IPS-NIHi11 (cell line): ENCODE results near the gene JPH3.
"Not testable (repeated sequence)": the region's sequence is repeated elsewhere in the genome, so short reads cannot be mapped to it uniquely, and the experiment has no call there.

ENCODE experiments used
- DNase-seq: peaks from one replicate; pipeline ENCODE4 v3.0.0; 2012; ENCODE audit warnings: mixed read lengths, low spot score

Gene JPH3

DNA sequence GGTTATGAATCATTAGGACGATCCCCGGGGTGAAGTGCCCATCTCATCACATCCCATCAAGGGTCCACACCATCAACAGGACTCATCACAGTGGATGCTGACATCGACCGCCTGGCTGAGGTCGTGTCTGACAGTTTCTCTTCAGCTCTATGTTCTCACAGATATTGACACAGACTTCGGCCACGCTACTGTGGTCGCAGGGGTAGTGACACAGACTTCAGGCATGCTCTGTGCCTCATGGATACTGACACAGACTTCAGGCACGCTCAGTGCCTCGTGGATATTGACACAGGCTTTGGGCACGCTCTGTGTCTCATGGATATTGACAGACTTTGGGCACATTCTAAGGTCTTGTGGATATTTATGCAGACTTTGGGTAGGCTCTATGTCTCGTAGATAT lies 113.3 kb downstream of the JPH3 start:
- no peak for DNase-seq

GRCh38 chr16:87718831-87719230 lies 116.5 kb downstream of the JPH3 start:
- DNase-seq: not testable (repeated sequence)

- no peak for DNase-seq
Observed at GRCh38 chr16:87720446-87720845, 118.1 kb downstream of the JPH3 start.

DNA sequence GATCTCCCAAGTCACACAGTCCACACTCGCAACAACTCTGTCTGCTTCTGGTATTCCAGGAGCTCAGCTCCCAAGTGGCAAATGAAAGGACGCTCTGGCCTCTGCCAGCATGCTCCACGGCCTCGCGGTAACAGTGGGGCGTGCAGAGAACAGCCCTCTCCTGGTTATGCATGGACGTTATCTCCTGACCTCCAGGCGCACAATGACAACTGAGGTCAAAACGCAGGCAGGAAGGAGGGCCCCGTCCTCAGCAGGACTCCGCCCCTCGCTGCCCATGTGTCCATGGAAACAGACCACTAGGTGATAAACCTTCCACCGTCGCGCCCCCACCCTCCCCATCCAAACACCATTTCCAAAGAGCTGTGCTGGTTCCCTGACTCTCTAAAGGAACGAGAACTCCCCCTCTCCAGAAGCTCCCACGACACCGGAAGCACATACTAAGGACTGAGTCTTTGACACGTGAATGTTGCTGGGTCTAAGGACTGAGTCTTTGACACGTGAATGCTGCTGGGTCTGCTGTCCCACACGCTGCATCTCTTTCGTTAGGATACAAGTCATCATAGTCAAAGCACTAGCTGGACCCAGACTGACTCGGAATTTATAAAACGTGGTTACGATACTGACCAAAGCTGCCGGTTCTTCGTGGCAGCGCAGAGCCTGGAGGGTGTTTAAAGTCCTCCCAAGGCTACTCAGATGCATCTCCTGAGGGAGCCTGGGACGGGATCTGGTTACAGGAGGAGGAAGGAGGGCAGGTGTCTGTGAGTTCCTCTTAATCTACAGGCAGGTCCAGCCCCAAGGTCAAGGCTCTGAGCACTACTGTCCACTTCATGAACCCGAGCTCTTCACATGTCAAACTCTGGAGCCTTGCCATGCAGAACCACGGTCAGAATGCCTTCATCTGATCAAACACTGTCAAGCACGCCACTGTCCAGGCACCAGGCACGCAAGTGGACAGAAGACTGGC lies 119.6 kb downstream of the JPH3 start:
- no peak for DNase-seq

GRCh38 chr16:87722590-87723225 lies 120.4 kb downstream of the JPH3 start:
- DNase-seq: no peak

GRCh38 chr16:87723226-87723623 lies 120.9 kb downstream of the JPH3 start:
- peak; percentile 72 for DNase-seq

- DNase-seq: no peak
Observed at GRCh38 chr16:87724490-87725291, 122.4 kb downstream of the JPH3 start.

DNA sequence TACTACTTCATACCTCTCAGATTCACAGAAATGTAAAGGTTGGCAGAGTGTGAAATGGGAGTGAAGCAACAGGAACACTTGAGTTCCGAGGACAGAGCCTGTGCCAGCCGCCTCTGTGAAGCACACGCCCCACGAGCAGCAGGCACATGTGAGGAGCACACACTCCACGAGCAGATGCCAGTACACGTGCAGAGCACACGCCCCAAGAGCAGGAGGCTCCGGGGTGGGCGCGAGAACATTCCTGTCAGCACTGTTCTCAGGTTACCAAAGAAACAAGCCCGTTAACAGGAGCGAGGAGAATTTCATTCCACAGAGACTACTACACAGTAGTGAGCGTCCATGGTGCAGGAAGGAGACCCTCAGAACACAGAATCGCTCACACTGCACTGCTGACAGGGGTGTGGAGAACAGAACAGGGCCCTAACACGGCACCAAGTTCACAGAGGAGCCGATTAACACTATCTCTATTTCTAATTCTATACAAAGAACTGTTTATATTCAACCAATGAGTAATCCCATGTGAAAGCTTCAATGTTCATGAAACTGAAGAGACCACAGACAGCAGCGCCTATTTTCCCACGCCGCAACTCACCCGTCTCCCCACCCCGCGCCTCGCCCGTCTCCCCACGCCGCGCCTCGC lies 123.4 kb downstream of the JPH3 start:
- no peak for DNase-seq

DNA sequence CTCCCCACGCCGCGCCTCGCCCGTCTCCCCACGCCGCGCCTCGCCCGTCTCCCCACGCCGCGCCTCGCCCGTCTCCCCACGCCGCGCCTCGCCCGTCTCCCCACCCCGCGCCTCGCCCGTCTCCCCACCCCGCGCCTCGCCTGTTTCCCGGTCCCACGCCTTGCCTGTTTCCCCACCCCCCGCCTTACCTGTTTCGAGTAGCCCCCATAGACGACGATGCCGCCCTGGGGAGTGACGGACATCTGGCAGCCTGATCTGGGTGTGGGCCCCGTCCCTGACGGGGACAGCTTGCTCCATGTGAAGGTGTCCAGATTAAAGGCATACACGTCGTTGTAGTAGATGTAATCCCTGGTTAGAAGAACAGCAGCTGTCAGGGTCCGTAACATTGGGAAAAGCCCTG lies 124.3 kb downstream of the JPH3 start:
- not testable (repeated sequence) for DNase-seq

DNA sequence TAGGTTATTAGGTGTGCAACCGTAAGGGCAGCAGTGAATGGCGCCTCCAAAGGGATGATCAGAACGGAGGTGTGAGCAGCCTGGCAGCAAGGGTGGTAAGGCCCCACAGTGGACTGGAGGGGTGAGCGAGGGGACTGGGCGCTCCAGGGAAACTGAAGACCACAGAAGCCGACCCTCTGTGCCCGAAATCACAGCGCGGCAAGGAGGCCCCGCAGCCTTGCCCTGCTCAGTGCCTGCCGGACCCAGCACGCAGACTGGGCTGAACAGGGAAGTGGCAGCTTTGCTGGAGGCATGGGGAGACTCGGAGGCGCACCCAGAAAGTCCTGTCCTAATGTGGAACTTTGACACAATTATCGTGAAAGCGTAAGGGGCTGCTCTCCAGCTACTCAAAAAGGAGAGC lies 125.0 kb downstream of the JPH3 start:
- DNase-seq: no peak

DNA sequence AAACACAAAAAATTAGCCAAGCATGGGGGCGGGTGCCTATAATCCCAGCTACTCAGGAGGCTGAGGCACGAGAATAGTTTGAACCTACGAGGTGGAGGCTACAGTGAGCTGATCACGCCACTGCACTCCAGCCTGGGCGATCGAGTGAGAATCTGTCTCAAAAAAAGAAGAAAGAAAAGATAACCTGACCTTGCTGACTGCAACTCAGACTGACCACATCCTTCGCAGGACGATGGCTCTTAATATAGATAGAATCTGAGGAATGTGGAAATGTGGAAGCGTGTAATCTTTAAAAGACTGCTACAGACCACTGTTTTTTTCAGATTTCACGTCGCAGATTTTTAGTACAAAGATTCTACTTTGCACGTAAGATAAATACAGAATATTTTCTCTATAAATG lies 125.7 kb downstream of the JPH3 start:
- no peak for DNase-seq

DNA sequence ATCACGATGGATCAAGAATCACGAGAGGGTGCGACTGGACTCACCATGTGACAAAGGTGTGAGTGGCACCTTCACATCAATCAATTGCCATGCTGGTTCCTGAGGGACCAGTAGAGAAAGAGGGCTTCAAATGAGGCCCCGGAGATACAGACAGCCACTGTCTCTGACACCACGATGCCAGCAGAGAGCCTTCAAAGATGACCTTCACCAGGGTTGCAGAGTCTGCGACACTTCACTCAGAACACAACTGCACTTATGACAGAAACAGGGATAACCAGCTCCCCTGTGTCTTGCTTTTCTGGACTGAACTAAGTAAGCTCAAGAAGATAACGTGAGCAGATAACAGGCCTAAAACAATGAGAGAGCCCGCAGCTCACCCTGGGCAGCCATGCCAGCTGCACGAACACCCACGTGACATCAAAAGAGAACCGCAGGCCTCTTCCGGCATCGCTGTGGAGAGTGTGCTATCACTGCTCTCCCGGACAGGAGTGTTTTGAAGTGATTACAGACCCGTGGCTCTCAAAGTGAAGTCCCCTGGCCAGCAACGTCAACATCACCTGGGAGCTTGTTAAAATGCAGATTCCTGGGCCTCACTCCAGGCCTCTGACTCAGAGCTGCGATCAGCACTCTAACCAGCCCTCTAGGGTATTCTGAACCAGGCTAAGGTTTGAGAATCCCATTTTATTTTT lies 127.1 kb downstream of the JPH3 start:
- no peak for DNase-seq

DNA sequence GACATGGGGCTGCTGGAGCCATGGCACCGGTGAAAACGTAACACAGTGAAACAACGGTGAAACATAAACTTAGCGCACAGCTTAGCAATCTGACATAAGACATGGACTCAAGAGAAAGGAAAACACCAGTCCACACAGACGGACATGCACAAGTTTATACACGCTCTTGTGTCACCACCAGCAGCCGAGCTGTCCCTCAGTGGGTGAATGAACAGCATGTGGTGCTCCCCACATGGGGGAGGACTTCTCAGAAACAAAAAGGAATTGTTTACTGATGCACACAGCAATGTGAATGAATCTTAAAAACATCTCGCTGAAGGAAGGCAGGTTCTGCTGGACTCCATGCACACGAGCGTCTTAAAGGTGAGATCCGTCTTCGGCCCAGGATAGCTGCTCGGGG lies 129.3 kb downstream of the JPH3 start:
- no peak for DNase-seq

GRCh38 chr16:87733190-87733589 lies 130.9 kb downstream of the JPH3 start:
- no peak for DNase-seq

DNA sequence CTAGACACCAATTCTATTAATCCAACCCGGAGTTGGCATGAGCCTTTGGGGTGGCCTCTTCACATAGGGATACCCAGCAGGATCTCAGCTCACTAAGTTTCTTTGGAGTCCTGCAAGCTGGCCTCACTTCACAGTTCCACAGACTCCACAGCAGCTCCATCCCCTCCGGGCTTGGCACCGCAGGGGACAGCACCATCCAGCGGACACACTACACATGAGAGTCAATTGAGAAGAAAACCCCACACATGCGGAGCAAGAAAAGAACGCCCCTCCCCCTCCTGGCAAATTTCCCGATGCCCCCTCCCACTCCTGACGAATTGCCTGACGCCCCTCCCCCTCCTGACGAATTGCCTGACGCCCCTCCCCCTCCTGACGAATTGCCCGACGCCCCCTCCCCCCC lies 132.3 kb downstream of the JPH3 start:
- peak; percentile 56 for DNase-seq

DNA sequence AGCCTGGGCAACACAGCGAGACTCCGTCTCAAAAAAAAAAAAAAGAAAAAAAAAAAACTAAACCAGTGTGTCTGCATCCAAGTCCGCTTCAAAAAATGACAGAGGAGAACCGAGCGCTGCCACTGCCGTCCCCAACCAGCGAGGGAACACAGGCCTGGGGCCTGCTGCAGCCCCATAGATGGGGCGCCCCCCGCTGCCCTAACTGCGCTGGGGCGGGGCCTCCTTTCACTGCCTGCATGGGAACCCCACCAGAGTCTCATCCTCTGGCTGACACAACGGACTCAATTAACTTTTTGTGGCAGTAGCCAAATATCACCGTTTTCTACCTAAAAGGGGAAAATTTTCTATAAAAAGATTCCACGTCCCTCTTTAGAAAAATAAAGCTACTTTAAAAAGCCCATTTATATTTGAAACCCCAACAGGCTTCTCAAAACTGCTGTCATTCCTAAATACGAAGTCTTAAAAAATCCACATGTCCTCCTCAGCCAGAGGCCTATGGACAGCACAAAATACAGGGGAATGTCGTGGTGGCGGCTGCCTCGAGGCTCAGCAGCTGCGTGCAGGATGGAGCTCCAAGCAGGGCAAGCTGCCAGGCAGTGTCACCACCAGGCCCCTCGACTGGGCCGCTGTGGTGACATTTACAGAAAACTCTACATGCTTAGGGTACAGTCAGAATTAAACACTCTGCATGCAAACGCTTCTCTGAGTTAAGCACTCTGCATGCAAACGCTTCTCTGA lies 133.1 kb downstream of the JPH3 start:
- DNase-seq: no peak

- no peak for DNase-seq
Observed at GRCh38 chr16:87736008-87736382, 133.7 kb downstream of the JPH3 start.

- no peak for DNase-seq
Observed at GRCh38 chr16:87739801-87740200, 137.5 kb downstream of the JPH3 start.

DNA sequence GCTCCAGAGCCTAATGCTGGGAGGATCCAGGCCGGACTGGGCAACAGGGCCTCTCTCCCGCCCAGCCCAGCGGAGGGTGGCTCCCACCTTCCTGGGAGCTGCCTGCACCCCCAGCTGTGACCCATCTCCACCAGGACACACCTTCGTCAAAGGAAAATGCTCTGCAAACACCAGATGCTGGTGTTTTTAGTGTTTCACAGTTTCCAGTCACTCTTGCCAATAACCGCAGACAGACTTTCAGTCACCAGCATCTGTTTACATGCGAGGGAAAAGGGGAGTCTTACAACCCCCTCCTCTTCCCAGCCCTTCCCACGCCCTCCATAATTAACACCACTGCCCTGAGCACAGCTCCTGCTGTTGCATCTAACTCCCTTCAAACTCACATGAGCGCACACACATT lies 138.1 kb downstream of the JPH3 start:
- DNase-seq: no peak

- DNase-seq: no peak
Observed at GRCh38 chr16:87740909-87741424, 138.7 kb downstream of the JPH3 start.
